ENCODE data around the gene NAA80. TPM values are rescaled to one million over a fixed set of nuclear protein-coding genes. Genes with fewer than 3 reads are reported as not detected.

Gene NAA80
- total and polyA plus RNA-seq, 2 of the 13 experiments (the other 11 are each of a cell fraction or from before 2014, with no cell fraction given): 3.4 to 8.7 TPM

- TF ChIP-seq NFE2L2 (IDR thresholded peaks at IDR 0.05; ENCODE audit: low read length) (no peak), ZNF446 (CRISPR knock-in tag; IDR thresholded peaks at IDR 0.05) (no peak), DNMT3B (CRISPR knock-in tag; conservative IDR thresholded peaks at IDR 0.05) (no peak), ZNF576 (CRISPR knock-in tag; IDR thresholded peaks at IDR 0.05) (0 out of 2 replicates have a peak, but pooled peaks have one; percentile 54), MXD4 (CRISPR knock-in tag; IDR thresholded peaks at IDR 0.05) (no peak), ZSCAN12 (CRISPR knock-in tag; IDR thresholded peaks at IDR 0.05) (no peak), ZKSCAN1 (IDR thresholded peaks at IDR 0.05; ENCODE audit: low read length) (no peak)
Observed at GRCh38 chr3:50268703-50269451, 30.3 kb downstream of the NAA80 start, which contains the start of gene SEMA3B (continued).

DNA sequence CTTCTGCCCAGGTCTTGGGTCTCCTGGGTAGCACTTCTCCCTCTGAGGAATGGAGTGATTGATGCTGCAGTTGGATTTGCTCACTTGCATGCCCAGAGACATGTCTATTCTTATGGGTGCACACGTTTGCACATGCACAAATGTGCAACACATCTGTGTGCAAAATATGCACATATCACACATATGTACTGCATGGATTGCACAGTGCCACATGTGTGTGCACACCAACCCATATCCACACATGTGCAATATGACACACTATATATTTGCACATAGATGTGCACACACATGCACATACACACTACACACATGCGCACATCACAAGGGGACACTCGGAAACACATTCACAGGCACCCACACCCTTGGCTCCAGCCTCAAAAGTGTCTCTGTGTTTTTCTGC, 30.9 kb downstream of the NAA80 start:
- no TSS peak for BruUV-seq (replicated peaks)
- intact Hi-C loops (cut with micrococcal nuclease; ENCODE audit: unreplicated experiment): no loop called here
- TF ChIP-seq, protein P1, sequence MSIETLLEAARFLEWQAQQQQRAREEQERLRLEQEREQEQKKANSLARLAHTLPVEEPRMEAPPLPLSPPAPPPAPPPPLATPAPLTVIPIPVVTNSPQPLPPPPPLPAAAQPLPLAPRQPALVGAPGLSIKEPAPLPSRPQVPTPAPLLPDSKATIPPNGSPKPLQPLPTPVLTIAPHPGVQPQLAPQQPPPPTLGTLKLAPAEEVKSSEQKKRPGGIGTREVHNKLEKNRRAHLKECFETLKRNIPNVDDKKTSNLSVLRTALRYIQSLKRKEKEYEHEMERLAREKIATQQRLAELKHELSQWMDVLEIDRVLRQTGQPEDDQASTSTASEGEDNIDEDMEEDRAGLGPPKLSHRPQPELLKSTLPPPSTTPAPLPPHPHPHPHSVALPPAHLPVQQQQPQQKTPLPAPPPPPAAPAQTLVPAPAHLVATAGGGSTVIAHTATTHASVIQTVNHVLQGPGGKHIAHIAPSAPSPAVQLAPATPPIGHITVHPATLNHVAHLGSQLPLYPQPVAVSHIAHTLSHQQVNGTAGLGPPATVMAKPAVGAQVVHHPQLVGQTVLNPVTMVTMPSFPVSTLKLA (IDR thresholded peaks at IDR 0.05): peak; percentile 87
- TF ChIP-seq, protein P2, sequence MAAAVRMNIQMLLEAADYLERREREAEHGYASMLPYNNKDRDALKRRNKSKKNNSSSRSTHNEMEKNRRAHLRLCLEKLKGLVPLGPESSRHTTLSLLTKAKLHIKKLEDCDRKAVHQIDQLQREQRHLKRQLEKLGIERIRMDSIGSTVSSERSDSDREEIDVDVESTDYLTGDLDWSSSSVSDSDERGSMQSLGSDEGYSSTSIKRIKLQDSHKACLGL (CRISPR knock-in tag; IDR thresholded peaks at IDR 0.05): 0 out of 2 replicates have a peak, but pooled peaks have one; percentile 32
- no peak for TF ChIP-seq HNF4A (CRISPR knock-in tag; IDR thresholded peaks at IDR 0.05)
- 0 out of 2 replicates have a peak, but pooled peaks have one; percentile 11 for TF ChIP-seq ZBTB26 (CRISPR knock-in tag; IDR thresholded peaks at IDR 0.05; ENCODE audit: borderline replicate concordance)
- TF ChIP-seq EHMT2 (IDR thresholded peaks at IDR 0.05; ENCODE audit: borderline replicate concordance, low read depth, low read length): no peak
- no peak for TF ChIP-seq JUNB (CRISPR knock-in tag; IDR thresholded peaks at IDR 0.05; ENCODE audit: borderline replicate concordance)
- no peak for TF ChIP-seq MXI1 (IDR thresholded peaks at IDR 0.05; ENCODE audit: borderline replicate concordance, low read depth, low read length)
- peak; percentile 65; the same call in 1 of the 2 replicates for TF ChIP-seq ZBTB43 (CRISPR knock-in tag; conservative IDR thresholded peaks at IDR 0.05)
- TF ChIP-seq GZF1 (CRISPR knock-in tag; IDR thresholded peaks at IDR 0.05): no peak

More for the DNA sequence above, 30.9 kb downstream of the NAA80 start:
- WGBS (ENCODE audit: low lambda C conversion rate): 60% methylated on average over 2 of the region's 3 CpGs
- Histone ChIP-seq H3K9ac (ENCODE audit: insufficient read depth, low read depth, low read length) (peak overlapping the region; percentile 94), H4K20me1 (ENCODE audit: insufficient read depth, low read length) (no peaks in the 10 kb centered on the region), H3K27me3 (ENCODE audit: control insufficient read depth in 1 of 2, insufficient read depth in 2 of 2, low read length in 2 of 2) (no peaks in the 10 kb centered on the region; a peak in 1 of 5 replicates), H3K4me1 (ENCODE audit: insufficient read depth, low read length) (peaks cover 88% of the 10 kb centered on the region), H2AFZ (ENCODE audit: low read length) (no peak overlapping the region), H3K9me3 (ENCODE audit: low read length) (no peaks in the 10 kb centered on the region), H3K36me3 (replicated peaks in 1 of 2; ENCODE audit: control insufficient read depth in 1 of 2, insufficient read depth in 2 of 2, low read length in 2 of 2) (no peaks in the 10 kb centered on the region; a peak in 2 of 5 replicates), H3K79me2 (ENCODE audit: insufficient read depth, low read length) (peaks cover 33% of the 10 kb centered on the region), H3K4me3 (replicated peaks in 1 of 3; ENCODE audit: insufficient read depth in 1 of 3, low read depth in 2 of 3, low read length in 3 of 3) (peak overlapping the region in 2 of 3 experiments; percentile 83 to 88; a peak in 4 of 6 replicates), H3K27ac (ENCODE audit: extremely low read length, insufficient read depth, low read length) (peak overlapping the region; percentile 88), H3K4me2 (ENCODE audit: low read depth, low read length) (peak overlapping the region; percentile 98)
- DNase-seq (ENCODE audit: low spot score) (no peak), FAIRE-seq (no peak), ATAC-seq (no peak)
- CTCF ChIA-PET (ENCODE audit: low intra/inter-chr PET ratio, low total read pairs): no interaction called here
- POLR2A ChIA-PET: interaction anchor here (1.1 to 2.7 kb wide), 4 partner anchors 24 to 64 kb away, joined by 3 to 10 read pairs (median 7); partner anchors contain the start of genes IFRD2 and SLC38A3
- in situ Hi-C loops (cut with HindIII; ENCODE audit: extremely low pct_ligation_motif_present, low pct_unique_long_range_greater_than_20kb): no loop called here
